Thyroid gland (tissue), 4 donors: ENCODE measurements around the gene INPP4B. TPM values are rescaled to one million over a fixed set of nuclear protein-coding genes. Genes with fewer than 3 reads are reported as not detected.

Experiments used
- DNase-seq, 2 donors: peaks; one replicate each; pipeline ENCODE4 v3.0.0-alpha.2; 2019
- H3K27ac ChIP-seq, 3 donors: fragments of 200-600 bp; sonication (generic); 1 replicate in 2 of 3; 2 replicates in 1 of 3; pipeline ENCODE4 v1.5.1; 2016 to 2019; ENCODE audit warnings: mild to moderate bottlenecking in 1 of 3, moderate library complexity in 1 of 3
- H3K27me3 ChIP-seq: fragments of 200-600 bp; sonication (generic); one replicate; pipeline ENCODE4 v1.5.1; 2019
- H3K36me3 ChIP-seq, 2 donors: fragments of 200-600 bp; sonication (generic); one replicate each; pipeline ENCODE4 v1.5.1; 2016 to 2019
- H3K4me1 ChIP-seq, 2 donors: fragments of 200-600 bp; sonication (generic); one replicate each; pipeline ENCODE4 v1.5.1; 2017 to 2019
- H3K4me3 ChIP-seq, 3 donors: fragments of 200-600 bp; sonication (generic); replicated peaks in 1 of 3; 1 replicate in 2 of 3; 2 replicates in 1 of 3; pipeline ENCODE4 v1.5.1; 2016; ENCODE audit warnings: mild to moderate bottlenecking in 1 of 3
- H3K9me3 ChIP-seq: fragments of 200-600 bp; sonication (generic); one replicate; pipeline ENCODE4 v1.5.1; 2017
- CTCF ChIP-seq, 6 experiments: fragments of 200-600 bp in 3 of 6; fragments of 450-650 bp in 3 of 6; sonication (generic) in 3 of 6; IDR thresholded peaks; one replicate each; pipeline ENCODE4 v1.5.1; 2016 to 2019; ENCODE audit warnings: antibody characterized with exemption in 6 of 6, mild to moderate bottlenecking in 2 of 6, inconsistent platforms in 1 of 6, moderate library complexity in 1 of 6
- POLR2A ChIP-seq, 2 donors: fragments of 450-650 bp; IDR thresholded peaks; one replicate each; pipeline ENCODE4 v1.6.1; 2017; ENCODE audit warnings: antibody characterized with exemption in 2 of 2, mild to moderate bottlenecking in 2 of 2, moderate library complexity in 1 of 2
- WGBS, 2 donors: methylation state at CpG; one replicate each; pipeline ENCODE4 v1.1.5; 2017; 5-methylcytosine and 5-hydroxymethylcytosine counted together
- intact Hi-C: fragments of 100-400 bp; cut with DNase I; formaldehyde crosslinking; loops from one replicate; pipeline ENCODE4 v1.15.1; 2023
- total RNA-seq, 4 donors: library from RNA; depleted of rRNA; stranded (reverse); fragments of >200 nt; gene quantifications; one replicate each; pipeline ENCODE4 v1.2.3, GENCODE V29; 2016

Gene INPP4B
- total RNA-seq, 4 donors from 2014 or later = 8.0 to 22.1 (median 12.0) TPM

GRCh38 chr4:142005519-142005918 lies 840.6 kb downstream of the INPP4B start:
- Histone ChIP-seq H3K27ac (no peak overlapping the region), H3K4me3 (no peak overlapping the region), H3K9me3 (no peaks in the 10 kb centered on the region), H3K27me3 (no peaks in the 10 kb centered on the region), H3K36me3 (no peaks in the 10 kb centered on the region), H3K4me1 (no peaks in the 10 kb centered on the region)
- DNase-seq = no peak
- 89 to 93% methylated on average over 1 of the region's 1 CpG for WGBS, 2 donors
- no peak for TF ChIP-seq CTCF (IDR thresholded peaks at IDR 0.05)
- no peak for TF ChIP-seq POLR2A (IDR thresholded peaks at IDR 0.05)
- intact Hi-C loops = no loop called here

- no peak overlapping the region for H3K4me3 ChIP-seq
- no peaks in the 10 kb centered on the region for H3K36me3 ChIP-seq
- no peaks in the 10 kb centered on the region for H3K4me1 ChIP-seq
- no peak overlapping the region for H3K27ac ChIP-seq
- intact Hi-C loops = no loop called here
- DNase-seq = no peak
- no peaks in the 10 kb centered on the region for H3K27me3 ChIP-seq
- TF ChIP-seq CTCF (IDR thresholded peaks at IDR 0.05) (no peak), POLR2A (IDR thresholded peaks at IDR 0.05) (no peak)
- 83 to 87% methylated on average over 5 of the region's 5 CpGs for WGBS, 2 donors
- H3K9me3 ChIP-seq = no peaks in the 10 kb centered on the region
Measured at GRCh38 chr4:141999446-142000143, 846.5 kb downstream of the INPP4B start.

GRCh38 chr4:141995056-141995455 lies 851.0 kb downstream of the INPP4B start:
- intact Hi-C loops = no loop called here
- no peaks in the 10 kb centered on the region for H3K36me3 ChIP-seq
- H3K4me1 ChIP-seq = no peaks in the 10 kb centered on the region
- H3K27me3 ChIP-seq = no peaks in the 10 kb centered on the region
- no peak for DNase-seq
- no peak overlapping the region for H3K4me3 ChIP-seq
- TF ChIP-seq CTCF (IDR thresholded peaks at IDR 0.05) (no peak), POLR2A (IDR thresholded peaks at IDR 0.05) (no peak)
- 27 to 42% methylated on average over 1 of the region's 1 CpG for WGBS, 2 donors
- H3K9me3 ChIP-seq = no peaks in the 10 kb centered on the region
- no peak overlapping the region for H3K27ac ChIP-seq

DNA sequence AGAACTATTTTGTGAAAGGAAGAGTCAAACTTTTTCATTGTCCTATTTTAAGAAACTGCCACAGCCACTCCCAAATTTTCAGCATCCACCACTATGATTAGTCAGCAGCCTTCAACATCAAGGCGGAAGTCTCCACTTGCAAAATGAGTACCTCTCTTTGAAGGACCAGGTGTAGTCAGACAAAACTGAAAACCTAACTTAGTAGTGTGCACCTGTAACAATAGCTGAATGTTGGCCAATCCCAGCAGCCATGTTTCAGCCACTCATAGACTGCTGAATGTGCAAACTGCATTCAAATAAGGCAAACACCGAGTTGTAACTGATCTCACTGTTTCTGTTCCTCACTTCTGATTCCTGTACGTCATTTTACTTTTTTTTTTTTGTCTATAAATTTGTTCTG lies 868.7 kb downstream of the INPP4B start:
- Histone ChIP-seq H3K4me1 (no peaks in the 10 kb centered on the region), H3K36me3 (no peaks in the 10 kb centered on the region), H3K27ac (no peak overlapping the region), H3K4me3 (no peak overlapping the region), H3K27me3 (no peaks in the 10 kb centered on the region), H3K9me3 (no peaks in the 10 kb centered on the region)
- TF ChIP-seq CTCF (IDR thresholded peaks at IDR 0.05) (no peak), POLR2A (IDR thresholded peaks at IDR 0.05) (no peak)
- no peak for DNase-seq
- WGBS, 2 donors = 73 to 86% methylated on average over 3 of the region's 3 CpGs
- intact Hi-C loops = no loop called here
